Bronchial epithelial cell (primary cell): ENCODE results near the gene GFER. TPM values are rescaled to one million over a fixed set of nuclear protein-coding genes. Genes with fewer than 3 reads are reported as not detected.

Source experiments
- DNase-seq: peaks from one replicate; pipeline ENCODE4 v3.0.0-alpha.2; 2010; ENCODE audit warnings: low read depth
- FAIRE-seq: peaks from 2 replicates; lab custom pipeline; 2011; peaks lifted over from hg19 to GRCh38; lab: Jason Lieb, UNC
- H3K27me3 ChIP-seq: 2 replicates; pipeline ENCODE4 v1.5.1; 2011; ENCODE audit warnings: low read length; ENCODE audit not compliant: control insufficient read depth, insufficient read depth
- H3K36me3 ChIP-seq: 2 replicates; pipeline ENCODE4 v1.5.1; 2011; ENCODE audit warnings: low read length; ENCODE audit not compliant: control insufficient read depth, insufficient read depth
- H3K4me3 ChIP-seq: 2 replicates; pipeline ENCODE4 v1.5.1; 2011; ENCODE audit warnings: mild to moderate bottlenecking, low read depth, low read length, control low read depth
- total RNA-seq: library from RNA; depleted of rRNA; stranded (reverse); fragments of >200 nt; gene quantifications from 2 replicates; pipeline ENCODE4 v1.2.1, GENCODE V29; 2014
- TF ChIP-seq, protein P1 (sequence below): IDR thresholded peaks from 2 replicates; pipeline ENCODE4 v1.5.1; 2011; ENCODE audit warnings: mild to moderate bottlenecking, moderate library complexity, low read length, control low read depth, inconsistent platforms; ENCODE audit not compliant: insufficient read depth, severe bottlenecking

GFER gene
- total RNA-seq, 1 donor from 2014 or later = 16.1 TPM

DNA sequence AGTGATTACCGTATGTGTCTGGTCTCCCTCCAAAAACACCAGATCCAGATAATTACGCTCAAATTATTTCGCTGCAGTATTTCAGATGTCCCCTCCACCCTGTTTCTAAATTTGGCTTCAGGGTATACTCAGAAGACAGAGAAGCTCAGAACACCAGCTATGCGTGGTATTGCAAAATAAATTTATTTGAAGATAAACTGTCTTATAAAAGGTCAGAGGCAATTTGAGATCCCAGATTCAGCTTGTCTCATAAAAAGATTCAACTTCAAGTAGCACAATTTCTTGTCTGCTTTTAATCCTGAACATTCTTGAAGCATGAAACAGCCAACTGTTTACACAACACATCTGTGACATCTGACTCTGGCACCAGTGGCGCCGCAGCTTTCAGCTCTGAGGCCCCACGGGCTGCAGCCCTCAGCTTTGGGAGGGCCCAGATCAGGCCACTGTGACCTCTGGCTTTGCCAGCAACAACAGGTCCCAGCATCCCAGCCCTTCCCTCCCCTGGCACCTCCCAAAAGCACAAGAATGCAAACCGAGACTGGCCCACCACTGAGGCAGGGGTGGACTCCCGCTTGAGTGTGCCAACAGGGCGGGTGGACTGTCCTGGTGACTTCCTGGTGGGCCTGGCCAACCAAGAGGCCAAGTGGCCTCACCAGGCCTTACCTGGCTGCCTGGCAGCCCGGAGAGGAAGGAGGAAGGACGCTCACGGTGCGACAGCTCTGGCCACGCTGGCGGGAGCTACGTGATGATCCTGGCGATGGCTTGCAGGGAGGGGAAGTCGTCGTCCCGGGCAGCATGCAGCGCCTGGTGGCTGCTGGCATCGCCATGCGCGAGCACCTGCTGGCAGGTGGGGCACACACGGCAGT, 13.7 kb downstream of the GFER start:
- FAIRE-seq (no peak), DNase-seq (no peak)
- Histone ChIP-seq H3K36me3 (peaks cover 39% of the 10 kb centered on the region), H3K4me3 (no peak overlapping the region), H3K27me3 (no peaks in the 10 kb centered on the region)
- TF ChIP-seq, protein P1, sequence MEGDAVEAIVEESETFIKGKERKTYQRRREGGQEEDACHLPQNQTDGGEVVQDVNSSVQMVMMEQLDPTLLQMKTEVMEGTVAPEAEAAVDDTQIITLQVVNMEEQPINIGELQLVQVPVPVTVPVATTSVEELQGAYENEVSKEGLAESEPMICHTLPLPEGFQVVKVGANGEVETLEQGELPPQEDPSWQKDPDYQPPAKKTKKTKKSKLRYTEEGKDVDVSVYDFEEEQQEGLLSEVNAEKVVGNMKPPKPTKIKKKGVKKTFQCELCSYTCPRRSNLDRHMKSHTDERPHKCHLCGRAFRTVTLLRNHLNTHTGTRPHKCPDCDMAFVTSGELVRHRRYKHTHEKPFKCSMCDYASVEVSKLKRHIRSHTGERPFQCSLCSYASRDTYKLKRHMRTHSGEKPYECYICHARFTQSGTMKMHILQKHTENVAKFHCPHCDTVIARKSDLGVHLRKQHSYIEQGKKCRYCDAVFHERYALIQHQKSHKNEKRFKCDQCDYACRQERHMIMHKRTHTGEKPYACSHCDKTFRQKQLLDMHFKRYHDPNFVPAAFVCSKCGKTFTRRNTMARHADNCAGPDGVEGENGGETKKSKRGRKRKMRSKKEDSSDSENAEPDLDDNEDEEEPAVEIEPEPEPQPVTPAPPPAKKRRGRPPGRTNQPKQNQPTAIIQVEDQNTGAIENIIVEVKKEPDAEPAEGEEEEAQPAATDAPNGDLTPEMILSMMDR = no peak

DNA sequence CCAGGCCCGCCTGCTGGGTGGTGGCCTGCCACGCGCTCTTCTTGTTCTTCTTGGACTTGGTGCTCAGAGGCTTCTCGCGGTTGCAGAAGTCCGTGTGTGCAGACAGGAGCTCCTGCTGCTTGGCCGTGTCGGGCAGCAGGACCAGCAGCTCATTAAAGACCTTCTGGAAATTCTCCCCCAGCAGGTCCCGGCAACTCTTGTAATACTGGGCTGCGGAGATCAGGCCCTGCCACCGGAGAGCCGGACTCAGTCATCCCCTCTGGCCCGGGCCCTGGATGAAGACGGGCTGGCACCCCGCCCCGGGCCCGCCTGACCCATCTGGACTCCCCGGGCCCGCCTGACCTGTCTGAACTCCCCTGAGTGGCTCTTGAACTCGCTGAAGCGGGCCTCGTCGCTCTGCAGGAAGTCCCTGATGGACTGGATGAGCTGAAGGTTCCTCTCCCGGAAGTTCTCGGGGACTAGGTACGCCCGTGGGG, 14.4 kb downstream of the GFER start:
- H3K4me3 ChIP-seq = no peak overlapping the region
- H3K36me3 ChIP-seq = peaks cover 45% of the 10 kb centered on the region
- H3K27me3 ChIP-seq = no peaks in the 10 kb centered on the region
- TF ChIP-seq, protein P1 = no peak
- no peak for FAIRE-seq
- no peak for DNase-seq

DNA sequence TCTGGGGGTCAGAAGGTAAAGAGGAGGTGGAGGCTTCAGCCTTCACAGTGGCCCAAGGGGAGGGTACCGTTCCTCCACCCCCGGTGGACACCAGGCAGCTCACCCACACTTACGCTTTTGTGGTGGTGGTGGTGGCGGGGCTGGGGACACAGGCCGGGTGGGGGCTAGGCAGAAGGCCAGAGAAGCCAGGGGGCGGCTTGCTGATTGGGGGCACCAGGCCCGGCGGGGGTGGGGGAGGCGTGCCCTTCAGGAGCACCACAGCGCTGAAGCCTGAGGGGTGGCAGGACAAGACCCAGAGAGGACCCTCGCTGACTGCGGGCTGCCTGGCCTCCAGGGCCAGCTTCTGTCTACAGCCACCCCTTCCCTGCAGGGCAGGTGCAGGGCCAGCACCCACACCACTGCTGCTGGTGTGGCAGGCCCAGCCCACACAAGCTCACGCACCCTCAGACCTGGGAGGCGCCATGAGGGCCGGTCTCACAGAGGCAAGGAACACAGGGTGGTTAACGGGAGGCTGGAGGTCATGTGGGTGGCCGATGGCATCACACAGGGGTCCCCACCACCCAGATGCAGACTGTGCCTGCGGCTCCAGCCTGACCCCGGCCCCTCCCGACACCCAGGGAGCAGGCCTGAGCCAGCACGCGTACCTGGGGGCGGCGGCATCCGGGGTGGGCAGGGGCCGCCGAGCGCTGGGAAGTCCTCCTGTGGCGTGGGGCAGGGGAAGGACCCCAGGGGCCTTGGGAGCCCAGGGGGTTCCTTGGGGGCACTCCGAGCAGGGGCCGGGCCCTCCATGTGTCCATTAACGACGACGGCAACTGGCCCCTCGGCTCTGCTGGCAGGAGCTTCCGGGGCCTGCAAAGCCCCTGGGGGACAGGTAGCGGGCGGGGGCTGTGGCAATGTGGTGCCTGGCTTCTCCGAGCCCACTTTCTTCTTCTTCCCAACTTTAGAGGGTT, 15.1 kb downstream of the GFER start:
- H3K36me3 ChIP-seq = peaks cover 49% of the 10 kb centered on the region
- DNase-seq (no peak), FAIRE-seq (no peak)
- no peaks in the 10 kb centered on the region for H3K27me3 ChIP-seq
- no peak overlapping the region for H3K4me3 ChIP-seq
- TF ChIP-seq, protein P1 = no peak

DNA sequence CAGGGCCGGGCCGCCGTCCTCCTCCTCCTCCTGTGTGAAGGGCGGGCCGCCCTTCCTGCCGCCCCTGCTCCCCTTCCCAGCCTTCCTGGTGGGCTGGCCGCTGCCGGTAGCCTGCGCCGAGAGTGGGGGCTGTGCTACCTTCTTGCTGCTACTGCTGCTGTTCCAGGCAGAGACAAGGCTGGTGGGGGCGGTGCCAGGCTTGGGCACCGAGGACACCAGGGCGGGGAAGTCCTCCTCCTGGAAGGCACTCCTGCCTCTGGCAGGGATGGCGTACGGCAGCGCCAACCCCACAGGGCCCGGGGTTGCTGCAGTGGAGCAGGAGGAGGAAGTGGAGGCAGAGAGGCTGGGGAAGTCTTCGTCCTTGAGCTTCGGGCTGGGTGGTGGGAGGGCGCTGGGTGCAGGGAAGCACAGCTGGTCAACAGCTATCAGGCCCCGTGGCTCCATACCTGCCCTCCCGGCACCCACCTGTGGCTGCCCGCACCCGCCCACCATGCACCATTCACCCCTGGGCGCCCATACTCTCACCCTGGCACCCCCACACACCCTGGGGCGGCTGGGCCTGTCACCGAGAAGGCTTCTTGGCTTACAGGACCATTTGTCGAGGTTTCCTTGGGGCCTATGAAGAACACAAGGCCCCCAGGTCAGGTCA, 16.0 kb downstream of the GFER start:
- TF ChIP-seq, protein P1 = no peak
- FAIRE-seq (no peak), DNase-seq (no peak)
- H3K4me3 ChIP-seq = no peak overlapping the region
- H3K36me3 ChIP-seq = peaks cover 54% of the 10 kb centered on the region
- H3K27me3 ChIP-seq = no peaks in the 10 kb centered on the region

DNA sequence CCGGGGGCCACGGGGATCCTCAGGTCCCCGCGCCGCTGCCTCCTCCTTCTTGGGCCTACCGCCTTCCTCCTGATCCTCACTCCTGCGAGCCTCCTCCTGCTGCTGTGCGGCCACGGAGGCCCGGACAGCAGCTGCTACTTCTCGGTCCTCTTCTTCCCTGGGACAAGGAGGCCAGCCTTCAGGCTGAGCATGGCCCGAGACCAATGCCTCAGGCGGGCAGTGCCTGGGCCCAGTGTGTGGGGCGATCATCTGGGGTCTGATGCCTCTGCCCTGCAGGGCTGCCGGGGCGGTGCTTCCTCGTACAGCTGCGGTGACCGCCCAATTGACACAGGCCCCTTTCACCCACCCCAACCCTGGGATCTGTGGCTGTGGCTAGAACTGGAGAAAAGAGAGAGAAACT, 17.0 kb downstream of the GFER start:
- DNase-seq (no peak), FAIRE-seq (no peak)
- H3K36me3 ChIP-seq = peaks cover 63% of the 10 kb centered on the region
- no peak overlapping the region for H3K4me3 ChIP-seq
- no peaks in the 10 kb centered on the region for H3K27me3 ChIP-seq
- TF ChIP-seq, protein P1 = no peak
